KMS-11 (cell line): ENCODE measurements around the gene YTHDC2.

ENCODE experiments used
- H2AFZ ChIP-seq: fragments of 200-600 bp; sonication (generic); 2 replicates; pipeline ENCODE4 v1.6.1; 2016; ENCODE audit warnings: antibody characterized with exemption, mixed run types, low read depth
- H3K27ac ChIP-seq: fragments of 200-600 bp; sonication (generic); 2 replicates; pipeline ENCODE4 v1.6.1; 2016; ENCODE audit warnings: mild to moderate bottlenecking, mixed run types
- H3K27me3 ChIP-seq: fragments of 200-600 bp; sonication (generic); 2 replicates; pipeline ENCODE4 v1.6.1; 2017; ENCODE audit warnings: mild to moderate bottlenecking, low read depth, mixed run types, moderate library complexity; ENCODE audit not compliant: insufficient read depth
- H3K36me3 ChIP-seq: fragments of 200-600 bp; sonication (generic); 2 replicates; pipeline ENCODE4 v1.6.1; 2017; ENCODE audit warnings: mild to moderate bottlenecking, mixed run types; ENCODE audit not compliant: insufficient read depth
- H3K4me1 ChIP-seq: fragments of 200-600 bp; sonication (generic); 2 replicates; pipeline ENCODE4 v1.6.1; 2016; ENCODE audit warnings: mild to moderate bottlenecking, low read depth, mixed run types; ENCODE audit not compliant: poor library complexity, severe bottlenecking
- H3K4me2 ChIP-seq: fragments of 200-600 bp; sonication (generic); 2 replicates; pipeline ENCODE4 v1.7.0; 2016; ENCODE audit warnings: mild to moderate bottlenecking, mixed run types
- H3K4me3 ChIP-seq: fragments of 200-600 bp; sonication (generic); IDR thresholded peaks from 2 replicates; pipeline ENCODE4 v1.6.1; 2017; ENCODE audit warnings: low read depth, low read length, mixed read lengths; ENCODE audit not compliant: insufficient read depth
- H3K79me2 ChIP-seq: fragments of 200-600 bp; sonication (generic); 2 replicates; pipeline ENCODE4 v1.6.1; 2016; ENCODE audit warnings: low read depth, mixed run types; ENCODE audit not compliant: insufficient read depth
- H3K9ac ChIP-seq: fragments of 200-600 bp; sonication (generic); 2 replicates; pipeline ENCODE4 v1.6.1; 2016; ENCODE audit warnings: mild to moderate bottlenecking, mixed run types
- H4K20me1 ChIP-seq: fragments of 200-600 bp; sonication (generic); 2 replicates; pipeline ENCODE4 v1.6.1; 2016; ENCODE audit warnings: mild to moderate bottlenecking, mixed run types; ENCODE audit not compliant: insufficient read depth
- TF ChIP-seq, protein P1 (sequence below): fragments of 200-600 bp; sonication (generic); conservative IDR thresholded peaks from 2 replicates; pipeline ENCODE4 v1.6.1; 2017; ENCODE audit warnings: low read depth, mild to moderate bottlenecking, antibody characterized with exemption, low read length, moderate library complexity, mixed read lengths

The YTHDC2 gene

DNA sequence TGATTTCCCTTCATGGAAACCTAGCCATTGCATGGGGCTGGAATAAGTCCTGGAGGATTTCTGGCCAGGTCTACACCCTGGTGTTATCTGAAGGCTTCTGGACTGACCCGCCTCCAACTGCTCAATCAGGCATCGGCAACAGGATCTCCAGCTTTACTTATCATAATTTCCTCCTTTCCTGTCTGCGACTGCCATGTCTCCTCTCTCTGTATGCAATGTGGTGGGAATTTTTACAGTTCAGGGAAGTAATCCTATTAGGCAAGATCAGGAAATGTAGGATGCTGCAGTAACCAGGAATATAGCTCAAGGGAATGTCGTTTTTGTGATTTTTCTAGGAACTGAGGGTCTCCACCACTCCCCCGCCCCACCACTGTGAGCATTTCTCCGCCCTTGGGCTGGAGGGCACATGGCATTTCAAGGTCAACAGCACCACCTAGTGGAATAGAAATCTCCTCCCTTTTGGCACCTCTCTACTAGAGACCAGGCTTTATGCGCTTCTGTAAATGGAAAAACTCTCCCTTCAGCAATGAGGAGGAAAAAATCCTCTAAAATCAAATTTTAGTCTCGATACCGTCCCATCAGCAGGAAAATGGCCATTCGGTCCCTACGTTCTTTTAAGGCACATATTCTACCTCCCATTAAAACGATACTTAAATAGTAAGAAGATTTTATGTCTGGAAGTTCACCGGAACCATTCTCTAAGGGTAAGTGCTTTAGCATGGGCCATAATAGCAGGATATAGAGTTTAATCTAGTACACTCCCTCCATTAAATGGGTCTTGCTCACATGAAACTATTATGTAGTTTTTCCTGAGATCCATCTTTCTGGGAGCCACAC, 93.0 kb downstream of the YTHDC2 start:
- H3K4me3 ChIP-seq = no peak overlapping the region
- H3K27ac ChIP-seq = no peak overlapping the region
- H3K79me2 ChIP-seq = no peaks in the 10 kb centered on the region
- no peaks in the 10 kb centered on the region for H3K36me3 ChIP-seq
- peaks cover 6% of the 10 kb centered on the region for H3K4me1 ChIP-seq
- peak overlapping the region; percentile 26; the same call in 1 of the 2 replicates for H2AFZ ChIP-seq
- TF ChIP-seq, protein P1, sequence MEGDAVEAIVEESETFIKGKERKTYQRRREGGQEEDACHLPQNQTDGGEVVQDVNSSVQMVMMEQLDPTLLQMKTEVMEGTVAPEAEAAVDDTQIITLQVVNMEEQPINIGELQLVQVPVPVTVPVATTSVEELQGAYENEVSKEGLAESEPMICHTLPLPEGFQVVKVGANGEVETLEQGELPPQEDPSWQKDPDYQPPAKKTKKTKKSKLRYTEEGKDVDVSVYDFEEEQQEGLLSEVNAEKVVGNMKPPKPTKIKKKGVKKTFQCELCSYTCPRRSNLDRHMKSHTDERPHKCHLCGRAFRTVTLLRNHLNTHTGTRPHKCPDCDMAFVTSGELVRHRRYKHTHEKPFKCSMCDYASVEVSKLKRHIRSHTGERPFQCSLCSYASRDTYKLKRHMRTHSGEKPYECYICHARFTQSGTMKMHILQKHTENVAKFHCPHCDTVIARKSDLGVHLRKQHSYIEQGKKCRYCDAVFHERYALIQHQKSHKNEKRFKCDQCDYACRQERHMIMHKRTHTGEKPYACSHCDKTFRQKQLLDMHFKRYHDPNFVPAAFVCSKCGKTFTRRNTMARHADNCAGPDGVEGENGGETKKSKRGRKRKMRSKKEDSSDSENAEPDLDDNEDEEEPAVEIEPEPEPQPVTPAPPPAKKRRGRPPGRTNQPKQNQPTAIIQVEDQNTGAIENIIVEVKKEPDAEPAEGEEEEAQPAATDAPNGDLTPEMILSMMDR = peak; percentile 93
- no peak overlapping the region for H3K9ac ChIP-seq
- H3K27me3 ChIP-seq = no peaks in the 10 kb centered on the region
- no peaks in the 10 kb centered on the region for H4K20me1 ChIP-seq
- H3K4me2 ChIP-seq = peak overlapping the region; percentile 20; the same call in 1 of the 2 replicates

GRCh38 chr5:113607361-113607760, 93.9 kb downstream of the YTHDC2 start:
- H4K20me1 ChIP-seq = no peaks in the 10 kb centered on the region
- no peak overlapping the region for H3K9ac ChIP-seq
- H3K27me3 ChIP-seq = no peaks in the 10 kb centered on the region
- H3K27ac ChIP-seq = no peak overlapping the region
- peaks cover 6% of the 10 kb centered on the region for H3K4me1 ChIP-seq
- H2AFZ ChIP-seq = no peak overlapping the region
- H3K4me3 ChIP-seq = no peak overlapping the region
- no peaks in the 10 kb centered on the region for H3K36me3 ChIP-seq
- H3K79me2 ChIP-seq = no peaks in the 10 kb centered on the region
- H3K4me2 ChIP-seq = no peak overlapping the region
- TF ChIP-seq, protein P1 = no peak

DNA sequence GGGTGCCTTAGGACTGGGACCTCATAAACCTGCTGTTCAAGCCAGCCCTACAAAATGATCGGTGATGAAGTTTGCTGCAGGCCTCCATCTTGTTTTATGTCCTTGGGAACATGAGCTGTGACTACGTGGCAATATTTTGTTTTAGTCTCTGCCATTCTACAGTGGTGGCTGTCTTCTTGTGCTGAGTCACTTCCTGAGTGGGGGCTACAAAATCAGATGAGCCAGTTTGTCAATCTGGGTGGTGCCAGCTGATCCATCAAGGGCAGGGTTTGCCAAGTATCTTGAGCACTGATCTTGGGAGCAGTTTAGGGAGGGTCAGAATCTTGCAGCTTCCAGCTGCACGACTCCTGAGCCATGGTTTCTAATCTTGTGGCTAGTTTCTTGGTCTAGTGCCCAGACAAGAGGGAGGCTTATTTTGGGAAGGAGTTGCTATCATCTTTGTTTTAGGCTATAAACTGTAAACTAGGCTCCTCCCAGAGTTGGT, 94.7 kb downstream of the YTHDC2 start:
- Histone ChIP-seq H3K4me2 (no peak overlapping the region), H3K79me2 (no peaks in the 10 kb centered on the region), H3K27me3 (no peaks in the 10 kb centered on the region), H3K36me3 (no peaks in the 10 kb centered on the region), H2AFZ (no peak overlapping the region), H3K4me3 (no peak overlapping the region), H3K27ac (no peak overlapping the region), H3K9ac (no peak overlapping the region), H4K20me1 (no peaks in the 10 kb centered on the region), H3K4me1 (peaks cover 6% of the 10 kb centered on the region)
- TF ChIP-seq, protein P1 = no peak

DNA sequence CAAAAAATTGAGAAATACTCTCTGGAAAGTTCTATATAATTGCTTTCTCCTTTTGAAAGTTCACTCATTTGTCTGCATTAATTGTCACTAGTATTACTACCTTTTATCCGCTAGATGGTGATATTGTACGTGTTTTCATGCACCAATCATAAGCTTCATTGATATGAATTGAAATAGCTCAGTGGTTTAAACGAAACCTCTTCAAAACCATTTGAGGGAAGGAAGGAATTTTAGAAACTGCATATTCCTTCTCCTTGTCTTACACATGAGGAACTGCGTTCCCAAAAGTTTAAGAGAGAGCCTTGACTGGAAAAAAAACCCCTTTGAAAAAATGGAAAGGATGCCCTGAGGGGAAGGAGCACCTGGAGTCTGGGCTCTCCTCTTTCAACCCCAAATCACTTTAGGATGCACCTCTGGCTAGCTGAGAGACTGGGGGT, 98.6 kb downstream of the YTHDC2 start:
- H3K4me1 ChIP-seq = peaks cover 6% of the 10 kb centered on the region
- no peak overlapping the region for H3K9ac ChIP-seq
- no peak overlapping the region for H3K27ac ChIP-seq
- H3K79me2 ChIP-seq = no peaks in the 10 kb centered on the region
- TF ChIP-seq, protein P1 = peak; percentile 82
- H3K27me3 ChIP-seq = no peaks in the 10 kb centered on the region
- no peaks in the 10 kb centered on the region for H4K20me1 ChIP-seq
- H3K4me2 ChIP-seq = no peak overlapping the region
- no peak overlapping the region for H3K4me3 ChIP-seq
- no peaks in the 10 kb centered on the region for H3K36me3 ChIP-seq
- H2AFZ ChIP-seq = no peak overlapping the region
